Stimulated activated CD4-positive, alpha-beta T cell treated with anti-CD3 and anti-CD28 coated beads, Interleukin-12 subunit alpha, Interleukin-12 subunit beta, amount 100 ng/mL, for 24 hours (primary cell): ENCODE data around the gene PSMB10.
"Not testable (repeated sequence)": the region's sequence is repeated elsewhere in the genome, so short reads cannot be mapped to it uniquely, and the experiment has no call there.

ENCODE experiments used
- DNase-seq, 2 experiments: peaks; one replicate each; pipeline ENCODE4 v3.0.0-alpha.2; 2020; ENCODE audit warnings: low read depth in 2 of 2

PSMB10 gene

GRCh38 chr16:67927131-67927941 is 9.3 kb downstream of the PSMB10 start:
- DNase-seq: no peak

DNA sequence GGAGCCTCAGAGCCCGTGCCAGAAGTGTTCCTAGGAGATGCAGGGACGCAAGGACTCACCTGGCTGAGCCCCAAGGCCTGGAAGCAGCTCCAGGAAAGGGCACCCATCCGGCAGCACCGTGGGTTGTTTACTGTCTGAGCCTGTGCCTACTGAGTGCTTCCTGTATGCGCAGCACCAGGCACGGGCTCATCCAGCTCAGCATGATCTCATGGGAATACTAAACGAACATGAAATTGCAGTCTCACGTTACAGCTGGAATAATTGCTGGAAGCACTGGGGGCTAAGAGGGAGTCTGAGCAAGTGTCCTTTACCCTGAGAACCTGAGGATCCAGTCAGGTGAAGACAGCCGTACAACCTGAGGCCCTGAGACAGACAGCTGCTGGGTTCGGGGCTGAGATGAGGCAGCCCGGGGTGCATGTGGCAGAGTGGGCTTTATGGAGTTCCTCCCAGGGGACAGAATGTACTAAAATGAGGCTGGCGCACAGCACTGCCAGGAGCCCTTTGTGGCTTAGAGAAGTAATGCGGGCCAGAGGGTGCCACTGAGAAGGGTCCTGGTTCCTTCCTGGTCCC is 10.4 kb downstream of the PSMB10 start:
- no peak for DNase-seq

- DNase-seq: no peak
Measured at GRCh38 chr16:67924140-67924906, 12.3 kb downstream of the PSMB10 start.

GRCh38 chr16:67923414-67924116 is 13.1 kb downstream of the PSMB10 start:
- no peak for DNase-seq

GRCh38 chr16:67922740-67923139 is 13.9 kb downstream of the PSMB10 start:
- no peak for DNase-seq

GRCh38 chr16:67922221-67922620 is 14.4 kb downstream of the PSMB10 start:
- no peak for DNase-seq

DNA sequence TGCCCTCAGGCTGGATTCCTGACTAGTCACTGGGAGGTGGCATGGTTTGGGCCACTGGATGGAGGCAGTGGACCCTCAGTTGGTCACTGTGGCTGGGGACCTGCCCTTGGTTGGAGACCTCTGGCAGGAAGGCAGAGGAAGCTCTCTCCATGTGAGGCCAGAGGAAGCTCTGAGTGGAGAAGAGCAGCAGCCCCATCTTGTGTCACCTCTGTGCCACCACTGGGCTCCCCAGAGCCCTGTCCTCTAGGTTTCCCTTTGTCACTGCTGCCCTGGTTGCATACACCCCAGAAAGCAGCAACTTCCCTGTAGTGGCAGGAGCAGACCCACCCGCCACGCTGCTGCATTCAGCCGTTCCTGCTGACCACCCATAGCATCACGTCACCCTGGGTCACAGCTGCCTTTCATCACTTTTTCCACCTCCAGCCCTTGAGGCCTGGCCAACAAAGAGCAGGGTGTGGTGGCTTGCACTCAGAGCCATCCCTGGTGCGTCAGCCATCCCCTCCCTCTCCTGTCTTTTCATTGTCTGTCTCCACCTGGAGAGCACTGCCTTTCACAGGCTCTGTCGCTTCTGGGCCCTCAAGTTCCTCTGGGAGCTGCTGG is 16.9 kb downstream of the PSMB10 start:
- DNase-seq: no peak

GRCh38 chr16:67917852-67918236 is 18.8 kb downstream of the PSMB10 start:
- no peak for DNase-seq

GRCh38 chr16:67917140-67917851 is 19.4 kb downstream of the PSMB10 start:
- DNase-seq: no peak

DNA sequence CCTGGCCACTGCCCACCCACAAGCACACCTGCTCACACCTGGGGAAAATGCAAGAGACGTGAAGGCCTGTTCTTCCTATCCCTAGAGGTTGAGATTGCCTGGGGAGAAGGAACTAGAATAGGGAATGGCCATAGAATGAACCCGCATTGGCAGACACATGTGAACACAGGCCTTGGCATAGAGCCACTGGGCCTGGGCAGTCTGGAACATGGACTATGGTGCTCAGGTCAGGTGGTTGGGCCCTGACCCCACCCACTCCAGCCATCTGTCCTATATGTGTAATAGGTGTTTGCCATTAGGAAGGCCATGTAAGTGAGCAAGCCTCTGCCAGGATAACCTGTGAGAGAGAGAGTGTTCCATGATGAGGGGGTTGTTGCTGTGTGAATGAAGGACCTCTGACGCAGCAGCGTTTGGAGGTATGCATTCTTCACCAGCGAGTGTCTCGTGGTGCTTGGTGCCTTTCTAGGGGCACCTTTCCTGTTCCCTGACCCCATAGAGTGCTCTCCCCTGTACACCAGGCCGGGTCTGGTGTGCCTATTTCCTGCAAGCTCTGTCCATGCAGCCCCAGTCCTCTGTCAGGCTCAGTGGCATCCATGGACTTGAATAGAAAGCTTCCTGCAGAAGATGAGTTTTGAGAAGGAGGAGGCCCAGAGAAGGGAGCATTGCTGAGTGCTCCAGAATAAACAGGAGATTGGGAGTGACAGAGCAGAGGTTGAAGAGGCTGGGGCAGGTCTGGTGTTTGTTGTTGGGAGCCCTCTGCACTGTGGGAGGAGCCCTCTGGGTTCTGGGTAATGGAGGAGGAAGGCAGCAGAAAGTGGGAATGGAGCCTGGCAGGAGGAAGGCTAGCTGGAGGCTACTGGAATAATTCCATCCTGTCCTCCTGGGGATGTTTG is 20.6 kb downstream of the PSMB10 start:
- no peak for DNase-seq

DNA sequence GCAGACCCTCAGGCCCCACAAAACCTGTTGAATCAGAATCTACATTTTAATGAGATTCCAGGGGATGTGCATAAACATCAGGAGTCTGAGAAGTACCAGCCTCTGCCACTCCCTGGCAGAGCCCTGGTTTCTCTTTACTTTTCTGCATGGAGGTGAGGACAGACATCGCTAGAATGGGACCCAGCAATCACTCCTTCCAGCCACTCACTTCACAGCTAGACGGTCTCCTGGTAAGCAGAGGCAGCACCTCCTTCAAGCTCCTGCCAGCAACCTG is 21.2 kb downstream of the PSMB10 start:
- not testable (repeated sequence) for DNase-seq

DNA sequence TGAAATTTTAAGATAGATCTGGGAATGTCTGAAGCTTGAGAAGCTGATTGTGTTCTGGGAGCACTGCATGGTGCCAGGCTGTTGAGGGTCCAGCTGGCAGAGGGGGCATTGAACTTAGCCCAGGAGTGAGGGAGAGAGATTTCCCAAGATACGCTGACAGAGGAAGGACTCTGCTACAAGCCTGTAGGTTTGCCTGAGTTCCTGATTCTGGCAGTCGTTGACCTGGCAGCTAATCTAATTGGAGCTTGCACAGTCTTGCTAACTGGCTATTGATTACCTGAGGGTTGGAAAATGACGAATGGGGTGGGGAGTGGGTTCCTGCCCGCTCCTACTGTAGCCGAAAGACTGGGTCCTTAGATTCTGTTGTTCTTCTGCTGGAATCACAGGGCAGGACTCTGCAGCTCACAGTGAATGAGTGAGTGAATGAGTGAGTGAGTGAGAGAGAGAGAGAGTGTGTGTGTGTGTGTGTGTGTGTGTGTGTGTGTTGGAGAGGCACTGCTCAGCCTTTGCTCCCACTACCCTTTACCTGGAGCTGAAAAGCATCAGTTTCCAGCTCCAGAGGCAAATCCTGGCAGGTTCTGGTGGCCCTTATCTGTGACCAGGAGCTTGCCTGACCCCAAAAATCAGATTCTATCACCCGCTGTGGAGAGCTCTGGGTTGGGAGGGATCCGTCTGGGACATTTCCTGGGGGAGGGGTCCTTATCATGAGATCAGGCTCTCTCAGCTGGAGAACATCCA is 21.7 kb downstream of the PSMB10 start:
- no peak for DNase-seq

GRCh38 chr16:67910158-67910557 is 26.5 kb downstream of the PSMB10 start:
- DNase-seq: no peak

DNA sequence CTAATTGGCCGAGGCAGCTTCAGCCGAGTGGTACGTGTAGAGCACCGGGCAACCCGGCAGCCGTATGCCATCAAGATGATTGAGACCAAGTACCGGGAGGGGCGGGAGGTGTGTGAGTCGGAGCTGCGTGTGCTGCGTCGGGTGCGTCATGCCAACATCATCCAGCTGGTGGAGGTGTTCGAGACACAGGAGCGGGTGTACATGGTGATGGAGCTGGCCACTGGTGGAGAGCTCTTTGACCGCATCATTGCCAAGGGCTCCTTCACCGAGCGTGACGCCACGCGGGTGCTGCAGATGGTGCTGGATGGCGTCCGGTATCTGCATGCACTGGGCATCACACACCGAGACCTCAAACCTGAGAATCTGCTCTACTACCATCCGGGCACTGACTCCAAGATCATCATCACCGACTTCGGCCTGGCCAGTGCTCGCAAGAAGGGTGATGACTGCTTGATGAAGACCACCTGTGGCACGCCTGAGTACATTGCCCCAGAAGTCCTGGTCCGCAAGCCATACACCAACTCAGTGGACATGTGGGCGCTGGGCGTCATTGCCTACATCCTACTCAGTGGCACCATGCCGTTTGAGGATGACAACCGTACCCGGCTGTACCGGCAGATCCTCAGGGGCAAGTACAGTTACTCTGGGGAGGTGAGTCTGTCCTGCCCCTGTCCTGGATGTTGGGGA is 27.5 kb downstream of the PSMB10 start:
- no peak for DNase-seq

- DNase-seq: no peak
Measured at GRCh38 chr16:67907397-67908180, 29.1 kb downstream of the PSMB10 start.

GRCh38 chr16:67902831-67903230 is 33.8 kb downstream of the PSMB10 start:
- no peak for DNase-seq

DNA sequence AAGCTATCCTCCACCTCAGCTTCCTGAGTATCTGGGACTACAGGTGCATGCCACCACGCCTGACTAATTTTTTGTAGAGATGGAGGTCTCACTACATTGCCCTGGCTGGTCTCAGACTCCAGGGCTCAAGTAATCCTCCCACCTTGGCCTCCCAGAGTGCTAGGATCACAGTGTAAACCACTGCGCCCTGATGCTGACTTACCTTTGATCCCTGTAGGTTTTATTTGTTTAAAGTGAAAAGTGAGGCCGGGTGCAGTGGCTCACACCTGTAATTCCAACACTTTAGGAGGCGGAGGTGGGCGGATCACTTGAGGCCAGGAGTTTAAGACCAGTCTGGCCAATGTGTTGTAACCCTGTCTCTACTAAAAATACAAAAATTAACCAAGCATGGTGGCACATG is 34.9 kb downstream of the PSMB10 start:
- no peak for DNase-seq

DNA sequence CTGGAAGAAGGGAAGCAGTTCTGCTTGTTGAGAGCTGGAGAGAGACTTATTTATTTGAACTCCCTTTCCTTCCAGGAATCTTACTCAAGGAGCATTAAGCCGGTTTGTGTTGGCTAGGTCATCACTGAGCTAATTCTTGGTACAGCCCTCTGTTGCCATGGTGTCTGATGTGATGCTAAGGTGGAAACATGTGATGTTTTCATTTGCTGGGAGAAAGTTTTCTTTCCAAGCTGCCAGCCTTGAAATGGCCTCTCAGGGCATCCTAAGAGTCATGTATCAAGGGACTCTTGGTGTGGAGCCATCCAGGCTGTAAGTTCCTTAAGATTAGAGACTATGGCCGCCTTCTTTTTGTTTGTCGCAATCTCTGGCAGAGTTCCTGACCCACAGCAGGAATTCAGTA is 39.4 kb downstream of the PSMB10 start:
- DNase-seq: no peak
